IMR-90 (cell line): ENCODE measurements around the gene ADAM30.

Experiments used
- CTCF ChIP-seq: conservative IDR thresholded peaks from 2 replicates; pipeline ENCODE4 v1.5.1; 2012; ENCODE audit warnings: mild to moderate bottlenecking, low read depth, low read length, improper control_type of control experiment
- MXI1 ChIP-seq: IDR thresholded peaks from 2 replicates; pipeline ENCODE4 v1.6.1; 2012; ENCODE audit warnings: low read depth, mild to moderate bottlenecking, low read length, moderate library complexity, borderline replicate concordance
- RAD21 ChIP-seq: IDR thresholded peaks from 2 replicates; pipeline ENCODE4 v1.6.1; 2012; ENCODE audit warnings: low read length, improper control_type of control experiment

GRCh38 chr1:119902775-119903442 is 6.6 kb upstream of the ADAM30 start:
- no peak for TF ChIP-seq CTCF
- TF ChIP-seq RAD21, result no peak
- no peak for TF ChIP-seq MXI1
